Kidney epithelial cell (primary cell): ENCODE data around the gene HLA-A. TPM values are rescaled to one million over a fixed set of nuclear protein-coding genes. Genes with fewer than 3 reads are reported as not detected.

Experiments used
- DNase-seq: peaks from one replicate; pipeline ENCODE4 v3.0.0-alpha.2; 2010; ENCODE audit warnings: low read depth
- H3K27me3 ChIP-seq: 2 replicates; pipeline ENCODE4 v1.6.0; 2011; ENCODE audit warnings: low read length; ENCODE audit not compliant: control insufficient read depth, insufficient read depth
- H3K36me3 ChIP-seq: 2 replicates; pipeline ENCODE4 v1.5.1; 2011; ENCODE audit warnings: low read length; ENCODE audit not compliant: control insufficient read depth, insufficient read depth
- H3K4me3 ChIP-seq: 2 replicates; pipeline ENCODE4 v1.5.1; 2011; ENCODE audit warnings: low read depth, mild to moderate bottlenecking, control low read depth, low read length
- total RNA-seq: library from RNA; depleted of rRNA; stranded (reverse); fragments of >200 nt; gene quantifications from 2 replicates; pipeline ENCODE4 v1.2.3, GENCODE V29; 2015
- TF ChIP-seq, protein P1 (sequence below): IDR thresholded peaks from 2 replicates; pipeline ENCODE4 v1.5.1; 2011; ENCODE audit warnings: mild to moderate bottlenecking, moderate library complexity, low read length, control low read depth, inconsistent platforms; ENCODE audit not compliant: insufficient read depth, poor library complexity, severe bottlenecking

Gene HLA-A
- total RNA-seq, 1 donor from 2014 or later, result 832 TPM

DNA sequence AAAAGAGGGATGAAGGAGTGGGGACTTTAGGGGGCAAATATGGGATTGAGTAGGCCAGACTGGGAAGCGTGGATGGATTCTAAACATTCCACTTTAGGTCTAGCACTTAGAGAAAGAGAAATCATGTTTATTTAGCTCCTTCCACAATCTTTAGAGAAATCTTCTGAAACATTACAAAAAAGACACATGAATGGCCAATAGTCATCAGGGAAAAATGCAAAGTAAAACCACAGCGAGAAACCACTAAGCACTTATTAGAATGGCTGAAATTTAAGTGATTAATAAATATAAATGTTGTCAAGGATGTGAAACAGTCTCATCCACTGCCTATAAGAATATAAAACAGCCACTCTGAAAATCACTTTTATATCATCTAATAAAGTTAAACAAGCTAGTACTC, 46.9 kb downstream of the HLA-A start:
- DNase-seq, result no peak
- no peaks in the 10 kb centered on the region for H3K36me3 ChIP-seq
- no peaks in the 10 kb centered on the region for H3K27me3 ChIP-seq
- H3K4me3 ChIP-seq, result no peak overlapping the region
- TF ChIP-seq, protein P1, sequence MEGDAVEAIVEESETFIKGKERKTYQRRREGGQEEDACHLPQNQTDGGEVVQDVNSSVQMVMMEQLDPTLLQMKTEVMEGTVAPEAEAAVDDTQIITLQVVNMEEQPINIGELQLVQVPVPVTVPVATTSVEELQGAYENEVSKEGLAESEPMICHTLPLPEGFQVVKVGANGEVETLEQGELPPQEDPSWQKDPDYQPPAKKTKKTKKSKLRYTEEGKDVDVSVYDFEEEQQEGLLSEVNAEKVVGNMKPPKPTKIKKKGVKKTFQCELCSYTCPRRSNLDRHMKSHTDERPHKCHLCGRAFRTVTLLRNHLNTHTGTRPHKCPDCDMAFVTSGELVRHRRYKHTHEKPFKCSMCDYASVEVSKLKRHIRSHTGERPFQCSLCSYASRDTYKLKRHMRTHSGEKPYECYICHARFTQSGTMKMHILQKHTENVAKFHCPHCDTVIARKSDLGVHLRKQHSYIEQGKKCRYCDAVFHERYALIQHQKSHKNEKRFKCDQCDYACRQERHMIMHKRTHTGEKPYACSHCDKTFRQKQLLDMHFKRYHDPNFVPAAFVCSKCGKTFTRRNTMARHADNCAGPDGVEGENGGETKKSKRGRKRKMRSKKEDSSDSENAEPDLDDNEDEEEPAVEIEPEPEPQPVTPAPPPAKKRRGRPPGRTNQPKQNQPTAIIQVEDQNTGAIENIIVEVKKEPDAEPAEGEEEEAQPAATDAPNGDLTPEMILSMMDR, result no peak

DNA sequence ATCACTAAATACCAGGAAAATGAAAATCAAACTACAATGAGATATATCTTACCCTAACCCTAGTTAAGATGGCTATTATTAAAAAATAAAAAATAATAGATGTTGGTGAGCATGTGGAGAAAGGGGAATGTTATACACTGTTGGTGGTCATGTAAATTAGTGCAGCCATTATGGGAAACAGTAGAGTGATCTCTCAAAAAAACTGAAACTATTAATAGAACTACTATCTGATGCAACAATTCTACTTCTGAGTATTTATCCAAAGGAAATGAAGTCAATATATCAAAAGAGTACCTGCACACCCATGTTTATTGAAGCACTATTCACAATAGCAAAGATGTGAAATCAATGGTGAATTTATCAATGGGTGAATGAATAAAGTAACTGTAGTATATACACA, 48.6 kb downstream of the HLA-A start:
- no peak for DNase-seq
- H3K27me3 ChIP-seq, result no peaks in the 10 kb centered on the region

DNA sequence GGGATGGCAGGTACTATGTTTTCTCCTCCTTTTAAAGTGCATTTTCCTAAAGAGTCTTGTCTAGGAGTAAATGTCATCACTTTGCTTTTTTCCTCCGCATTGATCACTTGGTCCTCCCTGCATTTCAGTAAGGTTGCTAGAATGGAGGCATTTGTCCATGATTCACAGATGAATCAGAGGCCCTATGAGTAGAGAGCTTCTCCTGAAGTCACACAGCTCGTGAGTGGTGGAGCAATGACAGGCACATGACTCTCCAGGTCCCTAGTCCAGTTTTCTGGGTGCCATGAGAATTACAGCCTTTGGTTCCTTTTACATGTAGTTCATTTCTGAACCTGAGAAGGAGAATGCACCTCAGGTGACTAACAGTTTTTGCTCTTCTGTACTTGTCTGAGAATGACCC, 50.5 kb downstream of the HLA-A start:
- DNase-seq, result peak; percentile 38
- TF ChIP-seq, protein P1, result no peak
- no peak overlapping the region for H3K4me3 ChIP-seq

More for the DNA sequence above, 48.6 kb downstream of the HLA-A start:
- H3K4me3 ChIP-seq, result no peak overlapping the region
- TF ChIP-seq, protein P1, result no peak
- H3K36me3 ChIP-seq, result no peaks in the 10 kb centered on the region

DNA sequence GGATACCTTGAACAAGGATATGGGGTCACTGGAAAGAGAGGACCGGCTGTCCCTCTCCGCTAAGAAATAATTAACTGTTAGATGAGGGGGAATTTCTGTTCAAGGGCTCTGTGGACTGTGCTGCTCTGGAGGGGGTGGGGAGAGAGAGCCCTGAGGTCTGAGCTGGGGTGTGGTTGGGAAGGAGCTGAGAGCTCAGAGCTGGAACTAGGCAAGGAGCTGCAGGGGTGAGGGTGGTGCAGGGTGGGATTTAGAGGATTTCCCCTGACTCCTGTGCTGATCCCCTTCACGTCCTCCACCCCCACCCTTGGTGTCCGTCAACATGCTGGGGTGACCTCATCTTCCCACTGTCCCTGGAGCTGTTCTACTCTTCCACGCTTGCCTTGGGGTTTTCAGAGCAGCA, 52.5 kb downstream of the HLA-A start:
- DNase-seq, result no peak
- TF ChIP-seq, protein P1, result no peak

More for the DNA sequence above, 50.5 kb downstream of the HLA-A start:
- H3K36me3 ChIP-seq, result no peaks in the 10 kb centered on the region
- no peaks in the 10 kb centered on the region for H3K27me3 ChIP-seq

DNA sequence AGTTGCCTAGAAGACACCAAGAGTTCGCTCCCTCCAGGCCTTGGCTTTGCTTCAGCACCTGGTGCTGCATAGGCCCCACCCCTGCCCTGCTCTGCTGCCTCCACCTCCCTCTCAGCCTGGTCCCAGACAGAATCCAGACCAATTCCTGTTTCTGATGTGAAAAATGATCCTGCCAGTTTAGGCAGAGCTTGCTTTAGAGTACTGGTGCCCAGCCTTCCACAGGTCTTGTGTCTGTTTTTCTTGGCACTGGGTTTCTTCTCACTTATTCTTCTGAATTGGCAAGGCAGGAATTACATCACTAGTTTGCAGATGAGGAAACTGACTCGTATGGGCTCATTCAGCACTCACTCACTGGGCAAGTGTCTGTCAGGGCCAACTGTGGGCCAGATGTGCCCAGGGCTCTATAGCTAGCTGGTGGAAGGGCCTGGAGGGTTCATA, 53.0 kb downstream of the HLA-A start:
- H3K36me3 ChIP-seq, result no peaks in the 10 kb centered on the region
- TF ChIP-seq, protein P1, result no peak
- DNase-seq, result peak; percentile 34

More for the DNA sequence above, 52.5 kb downstream of the HLA-A start:
- no peaks in the 10 kb centered on the region for H3K27me3 ChIP-seq
- no peak overlapping the region for H3K4me3 ChIP-seq
- no peaks in the 10 kb centered on the region for H3K36me3 ChIP-seq

More for the DNA sequence above, 53.0 kb downstream of the HLA-A start:
- H3K4me3 ChIP-seq, result no peak overlapping the region
- H3K27me3 ChIP-seq, result no peaks in the 10 kb centered on the region

Other genes starting within 250 kb of the HLA-A start
- 9.0 TPM in 2 replicates for gene HLA-F, start 219.1 kb upstream of the HLA-A start, total RNA-seq
- 0.75 and 1.1 TPM in 2 replicates for gene HLA-G, start 114.7 kb upstream of the HLA-A start, total RNA-seq
- 29.9 and 33.3 TPM in 2 replicates for gene POLR1H, start 118.7 kb downstream of the HLA-A start, total RNA-seq
- gene PPP1R11, start 124.7 kb downstream of the HLA-A start, total RNA-seq, result 57.6 and 73.4 TPM in 2 replicates
- 0.04 TPM in 1 of 2 replicates, not detected in the other for gene RNF39, start 133.2 kb downstream of the HLA-A start, total RNA-seq
- gene TRIM31, start 170.6 kb downstream of the HLA-A start, total RNA-seq, result not detected in 2 replicates
- not detected in 2 replicates for gene TRIM40, start 193.6 kb downstream of the HLA-A start, total RNA-seq
- not detected in 2 replicates for gene TRIM10, start 218.7 kb downstream of the HLA-A start, total RNA-seq
- gene TRIM15, start 221.0 kb downstream of the HLA-A start, total RNA-seq, result not detected in 2 replicates